ENCODE measurements around the gene SLC18A3.

The SLC18A3 gene

GRCh38 chr10:49629431-49629881 is 19.3 kb downstream of the SLC18A3 start:
- Histone ChIP-seq H3K27me3 (ENCODE audit: insufficient read depth, poor library complexity, severe bottlenecking) (no peaks in the 10 kb centered on the region), H3K27ac (replicated peaks) (no peak overlapping the region), H3K4me3 (replicated peaks; ENCODE audit: insufficient read depth, low read length) (no peak overlapping the region)
- TF ChIP-seq REST (IDR thresholded peaks at IDR 0.05; ENCODE audit: insufficient replicate concordance, low read depth) (no peak), POLR2AphosphoS5 (IDR thresholded peaks at IDR 0.05; ENCODE audit: low read depth) (no peak), SPI1 (IDR thresholded peaks at IDR 0.05; ENCODE audit: borderline replicate concordance, low read depth) (no peak), GABPA (IDR thresholded peaks at IDR 0.05; ENCODE audit: low read depth) (no peak), CTCF (IDR thresholded peaks at IDR 0.05; ENCODE audit: insufficient read depth, low read length) (no peak)
- DNase-seq (ENCODE audit: low read depth in 1 of 2, low spot score in 1 of 2) = no peak

GRCh38 chr10:49631975-49632374 is 21.9 kb downstream of the SLC18A3 start:
- no peak for DNase-seq (ENCODE audit: low read depth in 1 of 2, low spot score in 1 of 2)
- TF ChIP-seq GABPA (IDR thresholded peaks at IDR 0.05; ENCODE audit: low read depth) (no peak), REST (IDR thresholded peaks at IDR 0.05; ENCODE audit: insufficient replicate concordance, low read depth) (no peak), SPI1 (IDR thresholded peaks at IDR 0.05; ENCODE audit: borderline replicate concordance, low read depth) (no peak), POLR2AphosphoS5 (IDR thresholded peaks at IDR 0.05; ENCODE audit: low read depth) (no peak), CTCF (IDR thresholded peaks at IDR 0.05; ENCODE audit: insufficient read depth, low read length) (no peak)
- Histone ChIP-seq H3K27ac (replicated peaks) (no peak overlapping the region), H3K27me3 (ENCODE audit: insufficient read depth, poor library complexity, severe bottlenecking) (peaks cover 2% of the 10 kb centered on the region), H3K4me3 (replicated peaks; ENCODE audit: insufficient read depth, low read length) (no peak overlapping the region)

GRCh38 chr10:49632406-49633317 is 22.6 kb downstream of the SLC18A3 start:
- no peak overlapping the region for H3K27ac ChIP-seq (replicated peaks)
- no peak overlapping the region for H3K4me3 ChIP-seq (replicated peaks; ENCODE audit: insufficient read depth, low read length)
- H3K27me3 ChIP-seq (ENCODE audit: insufficient read depth, poor library complexity, severe bottlenecking) = peaks cover 2% of the 10 kb centered on the region
- no peak for DNase-seq (ENCODE audit: low read depth in 1 of 2, low spot score in 1 of 2)
- no peak for TF ChIP-seq POLR2AphosphoS5 (IDR thresholded peaks at IDR 0.05; ENCODE audit: low read depth)
- TF ChIP-seq CTCF (IDR thresholded peaks at IDR 0.05; ENCODE audit: insufficient read depth, low read length) = no peak
- no peak for TF ChIP-seq GABPA (IDR thresholded peaks at IDR 0.05; ENCODE audit: low read depth)
- TF ChIP-seq REST (IDR thresholded peaks at IDR 0.05; ENCODE audit: insufficient replicate concordance, low read depth) = no peak
- TF ChIP-seq SPI1 (IDR thresholded peaks at IDR 0.05; ENCODE audit: borderline replicate concordance, low read depth) = no peak

All from HL-60 (cell line).